D721Med (cell line): Measurements from ENCODE around the gene PLCH1.

Experiments used
- DNase-seq: peaks from one replicate; pipeline ENCODE4 v3.0.0; 2011; ENCODE audit warnings: low spot score; ENCODE audit not compliant: insufficient read length
- FAIRE-seq: peaks from 2 replicates; lab custom pipeline; 2011; peaks lifted over from hg19 to GRCh38; lab: Jason Lieb, UNC
- TF ChIP-seq, protein P1 (sequence below): IDR thresholded peaks from 2 replicates; pipeline ENCODE4 v1.5.1; 2012; ENCODE audit warnings: mild to moderate bottlenecking, control low read depth; ENCODE audit not compliant: insufficient read depth; ENCODE audit errors: missing control alignments

Gene PLCH1

DNA sequence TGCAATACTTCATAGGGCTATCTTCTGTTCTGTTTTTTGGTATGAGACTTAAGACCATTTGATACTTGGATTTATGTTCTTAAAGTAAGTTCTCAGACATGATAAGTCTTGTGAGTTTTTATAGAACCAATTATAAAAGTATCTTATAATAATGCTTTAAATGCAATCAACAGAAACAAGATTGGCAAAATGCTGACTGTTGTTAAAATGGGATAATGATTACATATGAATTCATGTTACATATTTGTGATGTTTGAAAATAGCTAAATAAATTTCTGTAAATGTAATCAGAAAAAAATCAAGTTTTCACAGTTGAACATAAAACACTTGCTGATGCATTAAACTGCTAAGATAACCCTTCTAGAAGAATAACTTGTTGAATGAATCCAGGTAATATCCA lies 148.3 kb downstream of the PLCH1 start:
- TF ChIP-seq, protein P1, sequence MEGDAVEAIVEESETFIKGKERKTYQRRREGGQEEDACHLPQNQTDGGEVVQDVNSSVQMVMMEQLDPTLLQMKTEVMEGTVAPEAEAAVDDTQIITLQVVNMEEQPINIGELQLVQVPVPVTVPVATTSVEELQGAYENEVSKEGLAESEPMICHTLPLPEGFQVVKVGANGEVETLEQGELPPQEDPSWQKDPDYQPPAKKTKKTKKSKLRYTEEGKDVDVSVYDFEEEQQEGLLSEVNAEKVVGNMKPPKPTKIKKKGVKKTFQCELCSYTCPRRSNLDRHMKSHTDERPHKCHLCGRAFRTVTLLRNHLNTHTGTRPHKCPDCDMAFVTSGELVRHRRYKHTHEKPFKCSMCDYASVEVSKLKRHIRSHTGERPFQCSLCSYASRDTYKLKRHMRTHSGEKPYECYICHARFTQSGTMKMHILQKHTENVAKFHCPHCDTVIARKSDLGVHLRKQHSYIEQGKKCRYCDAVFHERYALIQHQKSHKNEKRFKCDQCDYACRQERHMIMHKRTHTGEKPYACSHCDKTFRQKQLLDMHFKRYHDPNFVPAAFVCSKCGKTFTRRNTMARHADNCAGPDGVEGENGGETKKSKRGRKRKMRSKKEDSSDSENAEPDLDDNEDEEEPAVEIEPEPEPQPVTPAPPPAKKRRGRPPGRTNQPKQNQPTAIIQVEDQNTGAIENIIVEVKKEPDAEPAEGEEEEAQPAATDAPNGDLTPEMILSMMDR = no peak
- DNase-seq (no peak), FAIRE-seq (no peak)

DNA sequence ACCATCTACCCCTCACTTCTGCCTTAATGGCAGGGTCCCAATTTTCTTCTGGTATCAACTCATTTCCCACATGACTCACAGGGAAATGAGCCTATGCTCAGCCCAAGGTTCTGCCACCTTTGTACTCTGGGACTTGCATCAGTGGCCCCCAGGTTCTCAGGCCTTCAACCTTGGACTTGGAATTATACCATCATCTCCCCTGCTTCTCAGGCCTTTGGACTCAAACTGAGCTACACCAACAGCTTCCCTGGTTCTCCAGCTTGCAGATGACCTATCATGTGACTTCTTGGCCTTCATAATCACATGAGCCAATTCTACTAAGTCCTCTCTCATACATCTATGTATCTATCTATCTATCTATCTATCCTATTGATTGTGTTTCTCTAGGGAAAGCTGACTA lies 149.5 kb downstream of the PLCH1 start:
- TF ChIP-seq, protein P1 = no peak
- DNase-seq (no peak), FAIRE-seq (no peak)

DNA sequence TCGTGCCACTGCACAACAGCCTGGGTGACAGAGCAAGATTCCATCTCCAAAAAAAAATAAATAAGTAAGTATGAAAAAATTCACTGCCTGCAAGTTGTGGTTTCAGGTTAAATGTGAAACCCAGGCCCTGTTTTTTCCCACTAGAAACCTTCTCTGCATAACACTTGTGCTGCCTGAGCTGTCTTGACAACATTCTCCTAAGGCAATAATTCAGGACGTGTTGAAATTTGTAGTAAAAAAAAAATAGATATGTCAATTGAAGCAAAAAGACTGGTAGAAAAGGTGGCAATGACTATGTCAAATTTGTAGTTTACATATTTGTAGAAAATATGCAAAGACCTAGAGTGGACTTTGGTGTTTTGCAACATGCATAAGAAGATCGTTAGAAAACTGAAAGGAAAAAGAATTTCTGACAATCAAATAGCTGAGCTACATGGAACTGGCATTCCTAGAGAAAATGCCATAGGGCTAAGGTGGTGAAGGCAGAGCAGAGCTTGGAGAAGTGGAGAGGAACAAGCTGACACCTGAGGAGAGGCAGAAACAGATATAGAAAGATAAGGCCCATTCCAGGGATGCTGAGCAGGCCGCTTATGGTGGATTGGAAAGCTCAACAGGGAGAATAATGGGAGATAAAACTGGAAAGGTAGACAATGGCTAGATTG lies 150.2 kb downstream of the PLCH1 start:
- FAIRE-seq = no peak
- no peak for DNase-seq
- TF ChIP-seq, protein P1 = no peak

DNA sequence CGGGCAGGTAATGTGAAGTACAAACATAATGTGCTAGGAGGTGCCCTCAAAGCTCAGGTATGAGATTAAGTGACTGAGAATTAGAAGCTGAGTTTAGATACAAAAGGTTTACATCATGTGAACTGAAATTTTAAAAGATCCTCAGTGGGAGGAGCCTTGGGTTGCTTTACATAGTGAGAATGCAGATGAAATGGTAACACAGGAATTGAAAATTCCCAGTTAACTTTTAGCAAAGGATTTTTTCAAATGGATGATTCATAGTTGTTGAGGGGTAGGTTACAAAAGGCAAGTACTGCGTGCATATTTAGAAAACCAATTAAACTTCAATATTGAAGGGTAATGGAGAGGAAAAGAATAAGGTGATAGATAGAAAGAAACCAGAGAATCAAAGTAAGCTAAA lies 157.3 kb downstream of the PLCH1 start:
- no peak for FAIRE-seq

DNA sequence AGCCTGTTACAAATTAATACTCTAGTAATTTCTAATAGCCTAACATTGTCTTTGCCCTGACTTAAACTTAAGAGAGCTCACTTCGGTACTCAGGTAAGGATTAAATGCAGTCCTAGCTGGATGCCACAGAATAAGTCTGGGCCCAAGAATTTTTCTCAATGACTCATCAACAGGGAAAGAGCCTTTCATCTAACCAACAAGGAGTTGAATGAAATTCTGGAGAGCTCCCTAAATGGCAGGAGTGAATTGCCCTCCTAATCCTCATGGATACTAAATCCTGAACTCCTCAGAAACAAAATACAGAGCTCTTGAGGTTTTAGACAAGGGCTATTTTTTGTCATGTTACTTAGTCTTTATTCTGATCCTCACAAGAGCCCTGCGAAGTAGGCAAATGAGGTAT lies 159.5 kb downstream of the PLCH1 start:
- FAIRE-seq (no peak), DNase-seq (no peak)
- TF ChIP-seq, protein P1 = no peak

More for the DNA sequence above, 157.3 kb downstream of the PLCH1 start:
- TF ChIP-seq, protein P1 = no peak
- no peak for DNase-seq

- no peak for DNase-seq
- no peak for FAIRE-seq
- TF ChIP-seq, protein P1 = no peak
Observed at GRCh38 chr3:155581579-155581978, 163.3 kb downstream of the PLCH1 start.

DNA sequence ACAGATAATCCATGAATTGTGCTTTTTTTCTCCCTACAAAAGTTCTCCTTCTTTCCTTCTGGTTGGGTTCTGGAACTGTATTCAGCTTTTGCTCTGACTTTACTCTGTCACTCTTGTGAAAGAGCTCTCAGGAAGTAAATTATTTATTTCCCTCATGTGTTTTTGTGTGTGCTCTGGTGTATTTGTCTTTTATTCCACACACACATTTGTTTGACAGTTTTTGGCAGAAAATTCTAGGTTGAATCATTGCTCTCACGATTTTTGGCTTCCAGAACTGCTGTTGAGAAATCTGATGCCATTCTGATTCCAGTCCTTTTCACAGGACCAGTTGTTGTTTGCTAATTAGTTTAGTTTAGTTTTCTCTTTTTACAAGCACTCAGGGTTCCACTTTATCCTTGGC lies 172.8 kb downstream of the PLCH1 start:
- no peak for FAIRE-seq
- DNase-seq = no peak
- TF ChIP-seq, protein P1 = no peak
